GM10266 (cell line): ENCODE measurements around the gene SUMF1.

Experiments used
- DNase-seq: peaks from one replicate; pipeline ENCODE4 v3.0.0; 2012; ENCODE audit errors: extremely low spot score
- CTCF ChIP-seq: IDR thresholded peaks from 2 replicates; pipeline ENCODE4 v1.5.1; 2012; ENCODE audit warnings: mild to moderate bottlenecking, low read depth; ENCODE audit not compliant: control insufficient read depth, insufficient read depth; ENCODE audit errors: missing control alignments

Gene SUMF1

DNA sequence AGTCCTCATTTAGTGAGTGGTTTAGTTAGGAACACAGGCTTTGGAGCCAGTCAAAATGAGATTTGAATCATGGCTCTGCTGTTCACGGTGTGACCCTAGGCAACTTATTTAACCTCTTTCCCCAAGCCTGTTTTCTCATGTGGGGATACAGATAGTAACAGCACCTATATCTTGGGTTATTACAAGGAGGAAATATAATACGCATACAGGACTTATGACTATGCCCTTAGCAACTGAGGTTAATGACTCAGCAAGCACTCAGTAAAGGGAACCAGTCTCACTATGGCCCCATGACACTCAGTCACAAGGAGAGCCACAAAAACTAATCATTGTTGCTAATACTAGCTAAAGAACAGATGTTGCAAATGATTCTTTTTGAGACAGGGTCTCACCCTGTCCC lies 45.9 kb downstream of the SUMF1 start:
- peak; percentile 39 for DNase-seq
- no peak for TF ChIP-seq CTCF

DNA sequence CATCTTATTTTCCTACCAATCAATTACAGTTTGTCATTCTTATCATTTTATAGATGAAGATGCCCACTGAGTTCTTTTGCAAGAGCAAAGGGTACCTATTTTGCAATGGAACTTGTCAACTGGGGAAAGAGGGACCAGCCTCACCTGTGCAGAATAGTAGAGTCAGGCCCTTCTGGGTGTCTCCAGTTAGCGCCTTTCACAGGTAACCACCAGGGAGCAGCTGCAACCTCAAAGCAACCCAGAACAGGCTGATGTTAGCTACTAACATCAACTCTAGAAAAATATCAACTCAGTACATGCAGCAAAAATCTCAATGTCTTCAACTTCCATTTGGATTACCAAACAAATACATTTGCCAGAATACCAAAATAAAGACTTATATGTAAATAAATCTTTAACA lies 47.1 kb downstream of the SUMF1 start:
- DNase-seq, result no peak
- no peak for TF ChIP-seq CTCF

DNA sequence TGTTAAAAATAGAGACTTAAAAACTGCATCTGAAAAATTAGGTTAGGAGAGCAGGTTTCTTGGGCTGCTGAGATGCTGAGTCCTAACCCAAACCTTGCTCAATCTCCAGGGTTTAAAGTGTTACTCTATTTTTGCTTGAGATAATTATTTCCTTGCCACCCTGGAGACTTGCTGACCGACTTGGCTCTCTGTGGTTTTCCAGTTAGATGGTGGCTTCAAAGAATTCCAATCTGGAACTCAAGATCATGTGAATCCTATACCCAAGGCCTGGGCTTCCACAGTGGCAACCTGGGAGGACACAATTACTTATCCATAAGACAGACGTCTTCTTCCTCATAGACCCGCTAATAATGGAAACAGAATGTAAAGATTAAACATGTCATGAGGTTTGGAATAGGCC lies 47.7 kb downstream of the SUMF1 start:
- no peak for DNase-seq
- no peak for TF ChIP-seq CTCF

GRCh38 chr3:4418156-4418555 lies 48.9 kb downstream of the SUMF1 start:
- no peak for DNase-seq
- no peak for TF ChIP-seq CTCF

DNA sequence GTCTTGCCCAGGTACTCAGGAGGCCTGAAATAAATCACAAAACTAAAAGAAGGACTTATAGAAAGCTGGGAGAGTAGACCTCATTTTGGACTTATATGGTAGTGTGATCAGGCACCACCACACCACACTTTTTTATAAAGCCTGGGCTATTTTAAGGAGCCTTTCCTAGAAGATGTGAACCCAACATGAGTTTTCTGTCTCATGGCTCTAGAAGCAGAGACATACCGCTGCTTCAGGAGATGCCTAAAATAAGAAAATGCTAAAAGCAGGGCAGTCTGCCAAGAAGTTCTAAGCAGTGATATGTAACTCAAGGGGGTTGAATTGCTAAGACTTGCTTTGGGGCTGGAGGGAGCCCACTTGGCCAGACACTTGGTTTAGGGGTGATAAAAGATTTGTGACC lies 49.6 kb downstream of the SUMF1 start:
- DNase-seq, result no peak
- TF ChIP-seq CTCF, result no peak

DNA sequence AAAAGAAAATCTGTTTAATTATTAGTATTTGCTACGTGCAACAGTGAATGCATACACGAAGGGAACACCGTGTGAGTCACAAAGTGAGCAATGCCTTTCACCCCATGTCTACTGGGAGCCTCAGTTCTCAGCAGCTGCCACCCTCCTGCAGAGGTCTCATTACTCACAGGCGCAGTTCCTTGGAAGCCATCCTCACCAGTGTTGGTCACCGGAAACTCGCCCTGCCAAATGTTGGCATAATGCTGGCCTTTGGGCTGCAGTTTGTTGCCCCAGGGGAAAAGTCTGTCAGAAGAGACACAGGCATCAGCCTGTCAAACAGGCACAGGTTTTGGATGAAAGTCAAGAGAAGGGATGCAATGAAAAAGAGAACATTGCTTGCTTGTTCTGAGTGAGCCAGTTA lies 50.1 kb downstream of the SUMF1 start:
- no peak for TF ChIP-seq CTCF

DNA sequence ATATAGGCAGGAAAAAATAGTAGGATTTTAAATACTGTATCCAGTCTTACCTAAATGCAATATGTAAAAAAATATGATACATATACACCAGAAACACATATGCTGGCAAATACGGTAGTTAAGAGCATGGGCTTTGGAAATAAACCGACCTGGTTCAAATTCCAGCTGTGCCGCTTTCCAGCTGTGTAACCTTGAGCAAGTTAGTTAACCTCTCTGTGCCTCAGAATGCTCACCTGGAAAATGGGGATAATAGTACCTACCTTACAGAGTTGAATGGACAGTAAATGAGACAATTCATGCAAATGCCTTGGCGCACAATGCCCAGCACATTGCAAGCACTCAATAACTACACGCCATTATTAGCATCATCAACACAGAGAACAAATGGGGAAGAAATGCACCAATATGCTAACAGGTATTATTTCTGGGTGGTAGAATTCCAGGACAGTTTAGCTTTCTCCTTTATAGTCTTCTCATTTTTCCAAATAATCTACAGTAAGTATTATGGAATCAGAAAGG lies 50.6 kb downstream of the SUMF1 start:
- no peak for DNase-seq
- no peak for TF ChIP-seq CTCF

More for the DNA sequence above, 50.1 kb downstream of the SUMF1 start:
- DNase-seq, result no peak
